ENCODE data around the gene LRRC8B.

The LRRC8B gene

GRCh38 chr1:89546082-89546889, 21.7 kb downstream of the LRRC8B start:
- TF ChIP-seq CTCF (IDR thresholded peaks at IDR 0.05; ENCODE audit: borderline replicate concordance, control extremely low read depth, extremely low read depth, insufficient read depth, missing control alignments): no peak
- DNase-seq (ENCODE audit: low spot score): no peak
- in situ Hi-C loops (cut with MboI; ENCODE audit: low sequenced_read_pairs, unreplicated experiment): no loop called here

- in situ Hi-C loops (cut with MboI; ENCODE audit: low sequenced_read_pairs, unreplicated experiment): no loop called here
- no peak for TF ChIP-seq CTCF (IDR thresholded peaks at IDR 0.05; ENCODE audit: borderline replicate concordance, control extremely low read depth, extremely low read depth, insufficient read depth, missing control alignments)
- DNase-seq (ENCODE audit: low spot score): no peak
These were observed 22.4 kb downstream of the LRRC8B start for GRCh38 chr1:89546934-89547562.

GRCh38 chr1:89547563-89548116, 23.0 kb downstream of the LRRC8B start:
- no peak for DNase-seq (ENCODE audit: low spot score)
- in situ Hi-C loops (cut with MboI; ENCODE audit: low sequenced_read_pairs, unreplicated experiment): no loop called here
- TF ChIP-seq CTCF (IDR thresholded peaks at IDR 0.05; ENCODE audit: borderline replicate concordance, control extremely low read depth, extremely low read depth, insufficient read depth, missing control alignments): peak; percentile 5

- DNase-seq (ENCODE audit: low spot score): no peak
- no peak for TF ChIP-seq CTCF (IDR thresholded peaks at IDR 0.05; ENCODE audit: borderline replicate concordance, control extremely low read depth, extremely low read depth, insufficient read depth, missing control alignments)
- in situ Hi-C loops (cut with MboI; ENCODE audit: low sequenced_read_pairs, unreplicated experiment): no loop called here
These were observed 23.7 kb downstream of the LRRC8B start for GRCh38 chr1:89548122-89548857.

GRCh38 chr1:89550995-89551394, 26.4 kb downstream of the LRRC8B start:
- DNase-seq (ENCODE audit: low spot score): no peak
- in situ Hi-C loops (cut with MboI; ENCODE audit: low sequenced_read_pairs, unreplicated experiment): no loop called here
- no peak for TF ChIP-seq CTCF (IDR thresholded peaks at IDR 0.05; ENCODE audit: borderline replicate concordance, control extremely low read depth, extremely low read depth, insufficient read depth, missing control alignments)

GRCh38 chr1:89552471-89553081, 27.9 kb downstream of the LRRC8B start:
- no peak for DNase-seq (ENCODE audit: low spot score)
- no peak for TF ChIP-seq CTCF (IDR thresholded peaks at IDR 0.05; ENCODE audit: borderline replicate concordance, control extremely low read depth, extremely low read depth, insufficient read depth, missing control alignments)
- in situ Hi-C loops (cut with MboI; ENCODE audit: low sequenced_read_pairs, unreplicated experiment): no loop called here
